ENCODE data around the gene BEAN1.

Gene BEAN1

GRCh38 chr16:66402591-66403230 is 24.4 kb upstream of the BEAN1 start:
- TF ChIP-seq CTCF (IDR thresholded peaks at IDR 0.05; ENCODE audit: borderline replicate concordance, insufficient read depth, low read depth, low read length), result no peak
- H3K4me3 ChIP-seq (ENCODE audit: low read depth, low read length), result no peak overlapping the region

GRCh38 chr16:66403531-66404145 is 23.5 kb upstream of the BEAN1 start:
- TF ChIP-seq CTCF (IDR thresholded peaks at IDR 0.05; ENCODE audit: borderline replicate concordance, insufficient read depth, low read depth, low read length), result no peak
- H3K4me3 ChIP-seq (ENCODE audit: low read depth, low read length), result no peak overlapping the region

GRCh38 chr16:66405057-66405783 is 21.9 kb upstream of the BEAN1 start:
- no peak for TF ChIP-seq CTCF (IDR thresholded peaks at IDR 0.05; ENCODE audit: borderline replicate concordance, insufficient read depth, low read depth, low read length)
- H3K4me3 ChIP-seq (ENCODE audit: low read depth, low read length), result no peak overlapping the region

- no peak overlapping the region for H3K4me3 ChIP-seq (ENCODE audit: low read depth, low read length)
- peak; percentile 77 for TF ChIP-seq CTCF (IDR thresholded peaks at IDR 0.05; ENCODE audit: borderline replicate concordance, insufficient read depth, low read depth, low read length)
These were observed 20.4 kb upstream of the BEAN1 start for GRCh38 chr16:66406534-66407221.

- no peak overlapping the region for H3K4me3 ChIP-seq (ENCODE audit: low read depth, low read length)
- TF ChIP-seq CTCF (IDR thresholded peaks at IDR 0.05; ENCODE audit: borderline replicate concordance, insufficient read depth, low read depth, low read length), result no peak
These were observed 18.7 kb upstream of the BEAN1 start for GRCh38 chr16:66408163-66409048.

GRCh38 chr16:66409156-66409555 is 17.9 kb upstream of the BEAN1 start:
- no peak overlapping the region for H3K4me3 ChIP-seq (ENCODE audit: low read depth, low read length)
- no peak for TF ChIP-seq CTCF (IDR thresholded peaks at IDR 0.05; ENCODE audit: borderline replicate concordance, insufficient read depth, low read depth, low read length)
